ENCODE measurements around the gene TEX14. TPM values are rescaled to one million over a fixed set of nuclear protein-coding genes. Genes with fewer than 3 reads are reported as not detected.
A peak's percentile ranks its signal among the peaks of the same experiment; 100 is the strongest.

The TEX14 gene
- total RNA-seq, 1 experiment from 2014 or later, result 0.31 TPM

DNA sequence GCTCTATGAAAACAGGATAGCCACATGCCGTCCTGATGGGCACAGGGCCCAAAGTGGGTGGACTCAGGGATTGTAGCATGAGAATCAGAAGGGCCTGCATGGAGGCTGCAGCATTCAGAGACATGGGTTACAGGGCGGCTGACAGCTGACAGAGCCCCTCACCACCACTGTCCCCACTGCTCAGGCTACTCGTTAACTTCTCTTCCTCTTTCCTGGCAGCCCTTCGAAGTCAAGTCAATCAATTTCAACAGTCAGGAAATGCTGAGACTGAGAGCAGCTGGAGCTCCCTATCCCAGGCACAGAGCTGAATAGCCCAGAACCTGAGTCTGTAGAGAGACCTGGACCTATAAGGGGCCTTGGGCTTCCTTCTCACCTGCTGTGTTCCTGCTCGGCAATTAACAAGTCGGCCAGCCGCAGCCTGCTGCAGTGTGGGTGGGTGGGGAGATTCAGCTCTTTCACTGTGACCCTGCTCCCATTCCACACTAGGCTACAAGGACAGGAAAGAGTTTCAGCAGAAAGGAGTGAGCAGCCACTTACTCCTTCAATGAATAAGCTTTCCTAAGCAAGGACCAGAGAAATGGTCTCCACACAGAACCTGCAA lies 76.9 kb downstream of the TEX14 start:
- no peaks in the 10 kb centered on the region for H3K23me2 ChIP-seq (ENCODE audit: insufficient read length, low read depth, low read length, poor library complexity, severe bottlenecking)
- no peak overlapping the region for H3K27ac ChIP-seq (ENCODE audit: insufficient read length, low read depth, low read length)
- Mint-ChIP-seq H3K4me1 (peaks cover 8 to 11% of the 10 kb centered on the region in 2 experiments), H3K36me3 (ENCODE audit: insufficient read depth in 1 of 3, low read depth in 3 of 3) (no peaks in the 10 kb centered on the region), H3K27ac (peak overlapping the region in 1 of 3 experiments; percentile 72; a peak in 2 of 7 replicates), H3K4me3 (no peak overlapping the region; a peak in 1 of 5 replicates), H3K9me3 (no peaks in the 10 kb centered on the region), H3K27me3 (ENCODE audit: low read depth) (no peaks in the 10 kb centered on the region)
- no peak overlapping the region for H2BK5ac ChIP-seq (ENCODE audit: insufficient read length, low read length)
- no peaks in the 10 kb centered on the region for H3K79me1 ChIP-seq (ENCODE audit: insufficient read depth, low read depth, low read length, poor library complexity, severe bottlenecking)
- WGBS (ENCODE audit: extremely low coverage, insufficient read length, low lambda C conversion rate), result no CpG with 5 or more reads among the region's 7 CpGs
- no peak overlapping the region for H4K91ac ChIP-seq (ENCODE audit: insufficient read length, low read depth, low read length)
- no peaks in the 10 kb centered on the region; the same call in 1 of the 2 replicates for H3K4me1 ChIP-seq (ENCODE audit: insufficient read depth, low read length)
- H3K14ac ChIP-seq (ENCODE audit: insufficient read depth, low read length), result no peak overlapping the region; the same call in 1 of the 2 replicates
- H4K20me1 ChIP-seq (ENCODE audit: control insufficient read depth, insufficient read depth, insufficient read length), result no peaks in the 10 kb centered on the region
- no peak overlapping the region for H2AK5ac ChIP-seq (ENCODE audit: insufficient read length, low read length)
- TF ChIP-seq CTCF (conservative IDR thresholded peaks at IDR 0.05), result no peak
- no peaks in the 10 kb centered on the region for H3K9me3 ChIP-seq (ENCODE audit: control insufficient read depth, low read depth, low read length)
- H3K56ac ChIP-seq (ENCODE audit: insufficient read length, low read depth, low read length), result no peak overlapping the region
- H3K27me3 ChIP-seq (ENCODE audit: insufficient read depth, low read length), result no peaks in the 10 kb centered on the region
- DNase-seq, result peak; percentile 48
- H3K23ac ChIP-seq (ENCODE audit: insufficient read length, low read depth, low read length), result no peak overlapping the region
- H2BK12ac ChIP-seq (ENCODE audit: insufficient read length, low read depth, low read length), result no peak overlapping the region
- no peak overlapping the region for H3K4me2 ChIP-seq (ENCODE audit: insufficient read depth, insufficient read length, low read length)
- H3K79me2 ChIP-seq (ENCODE audit: insufficient read depth, low read length), result no peaks in the 10 kb centered on the region
- no peak overlapping the region for H3K18ac ChIP-seq (ENCODE audit: insufficient read length, low read depth, low read length)
- H4K5ac ChIP-seq (ENCODE audit: insufficient read length, low read depth, low read length), result no peak overlapping the region
- no peak overlapping the region for H2BK15ac ChIP-seq (ENCODE audit: low read depth, low read length)
- no peak overlapping the region for H3T11ph ChIP-seq (ENCODE audit: low read length)
- no peak overlapping the region for H3K9ac ChIP-seq (ENCODE audit: extremely low read depth, insufficient read length, low read length)
- no peak overlapping the region for H4K8ac ChIP-seq (replicated peaks; ENCODE audit: insufficient read length, low read depth, low read length)
- no peak overlapping the region for H3K4ac ChIP-seq (ENCODE audit: low read depth, low read length)
- no peak overlapping the region for H2BK20ac ChIP-seq (ENCODE audit: low read depth, low read length, poor library complexity, severe bottlenecking)
- H2AFZ ChIP-seq (ENCODE audit: low read length), result no peak overlapping the region
- no peak overlapping the region for H2BK120ac ChIP-seq (ENCODE audit: low read depth, low read length, poor library complexity, severe bottlenecking)
